Activated CD8-positive, alpha-beta T cell treated with anti-CD3 and anti-CD28 coated beads for 36 hours (primary cell): ENCODE data around the gene SIM1. TPM values are rescaled to one million over a fixed set of nuclear protein-coding genes. Genes with fewer than 3 reads are reported as not detected.

ENCODE experiments used
- ATAC-seq: fragments of 200-7000 bp; cut with Tn5 transposase; one replicate; pipeline ENCODE4 v1.10.0; 2021; ENCODE audit warnings: mild to moderate bottlenecking, moderate library complexity
- CTCF ChIA-PET: fragments of 350-600 bp; sonication (Branson Sonifier 250); formaldehyde crosslinking; loops from one replicate; lab custom pipeline; 2021; ENCODE audit warnings: antibody characterized with exemption; lab: Charles Lee
- POLR2A ChIA-PET: fragments of 350-600 bp; sonication (Branson Sonifier 250); formaldehyde crosslinking; loops from one replicate; lab custom pipeline; 2021; ENCODE audit warnings: antibody characterized with exemption; lab: Charles Lee
- DNase-seq: peaks from one replicate; pipeline ENCODE4 v3.0.0-alpha.2; 2020
- H3K27ac Mint-ChIP-seq: one replicate; pipeline ENCODE4 v1.8.0; 2021; ENCODE audit warnings: mild to moderate bottlenecking, mixed read lengths
- H3K27me3 Mint-ChIP-seq: one replicate; pipeline ENCODE4 v1.8.0; 2021; ENCODE audit warnings: mixed read lengths
- H3K36me3 Mint-ChIP-seq: one replicate; pipeline ENCODE4 v1.8.0; 2021; ENCODE audit warnings: low read depth, mixed read lengths
- H3K4me1 Mint-ChIP-seq: one replicate; pipeline ENCODE4 v1.8.0; 2021; ENCODE audit warnings: low read depth, mixed read lengths
- H3K4me3 Mint-ChIP-seq: one replicate; pipeline ENCODE4 v1.8.0; 2021; ENCODE audit warnings: mild to moderate bottlenecking, moderate library complexity, mixed read lengths
- H3K9me3 Mint-ChIP-seq: one replicate; pipeline ENCODE4 v1.8.0; 2021; ENCODE audit warnings: mixed read lengths
- CTCF ChIP-seq: fragments of 200-600 bp; IDR thresholded peaks from one replicate; pipeline ENCODE4 v1.8.0; 2022; ENCODE audit warnings: antibody characterized with exemption, mild to moderate bottlenecking
- intact Hi-C: fragments of 100-400 bp; cut with micrococcal nuclease; formaldehyde crosslinking; loops from one replicate; pipeline ENCODE4 v1.10.0; 2022
- total RNA-seq, 2 experiments: library from RNA; stranded (reverse); gene quantifications; one replicate each; pipeline ENCODE4 v1.2.3, GENCODE V29; 2021

Gene SIM1
- total RNA-seq, 2 experiments from 2014 or later, result not detected

- H3K36me3 Mint-ChIP-seq, result no peaks in the 10 kb centered on the region
- H3K27ac Mint-ChIP-seq, result no peak overlapping the region
- H3K27me3 Mint-ChIP-seq, result peaks cover 4% of the 10 kb centered on the region
- no peaks in the 10 kb centered on the region for H3K9me3 Mint-ChIP-seq
- ATAC-seq (no peak), DNase-seq (no peak)
- no peak overlapping the region for H3K4me3 Mint-ChIP-seq
- ChIA-PET CTCF (no interaction called here), POLR2A (no interaction called here)
- no peak for TF ChIP-seq CTCF
- intact Hi-C loops, result no loop called here
- no peaks in the 10 kb centered on the region for H3K4me1 Mint-ChIP-seq
Observed at GRCh38 chr6:100379386-100379785, 85.3 kb downstream of the SIM1 start.

- DNase-seq (no peak), ATAC-seq (no peak)
- intact Hi-C loops, result no loop called here
- no peak for TF ChIP-seq CTCF
- ChIA-PET CTCF (no interaction called here), POLR2A (no interaction called here)
- H3K27ac Mint-ChIP-seq, result no peak overlapping the region
- H3K4me1 Mint-ChIP-seq, result no peaks in the 10 kb centered on the region
- H3K4me3 Mint-ChIP-seq, result no peak overlapping the region
- no peaks in the 10 kb centered on the region for H3K36me3 Mint-ChIP-seq
- H3K27me3 Mint-ChIP-seq, result peaks cover 4% of the 10 kb centered on the region
- H3K9me3 Mint-ChIP-seq, result no peaks in the 10 kb centered on the region
Observed at GRCh38 chr6:100378576-100378975, 86.1 kb downstream of the SIM1 start.

GRCh38 chr6:100376103-100376502 is 88.6 kb downstream of the SIM1 start:
- no peaks in the 10 kb centered on the region for H3K9me3 Mint-ChIP-seq
- ChIA-PET POLR2A (no interaction called here), CTCF (no interaction called here)
- intact Hi-C loops, result no loop called here
- no peaks in the 10 kb centered on the region for H3K36me3 Mint-ChIP-seq
- H3K27ac Mint-ChIP-seq, result no peak overlapping the region
- DNase-seq (no peak), ATAC-seq (no peak)
- TF ChIP-seq CTCF, result no peak
- no peaks in the 10 kb centered on the region for H3K4me1 Mint-ChIP-seq
- peaks cover 6% of the 10 kb centered on the region for H3K27me3 Mint-ChIP-seq
- H3K4me3 Mint-ChIP-seq, result no peak overlapping the region

GRCh38 chr6:100372326-100373091 is 92.2 kb downstream of the SIM1 start:
- H3K27me3 Mint-ChIP-seq, result peaks cover 6% of the 10 kb centered on the region
- DNase-seq (no peak), ATAC-seq (no peak)
- H3K36me3 Mint-ChIP-seq, result no peaks in the 10 kb centered on the region
- ChIA-PET CTCF (interaction anchor here (0.9 to 1.3 kb wide), 2 partner anchors 9 kb away, joined by 3 to 4 read pairs; no protein-coding TSS in a partner anchor), POLR2A (no interaction called here)
- H3K9me3 Mint-ChIP-seq, result no peaks in the 10 kb centered on the region
- no peaks in the 10 kb centered on the region for H3K4me1 Mint-ChIP-seq
- TF ChIP-seq CTCF, result no peak
- H3K4me3 Mint-ChIP-seq, result no peak overlapping the region
- no peak overlapping the region for H3K27ac Mint-ChIP-seq
- intact Hi-C loops, result no loop called here

GRCh38 chr6:100371591-100371990 is 93.1 kb downstream of the SIM1 start:
- H3K36me3 Mint-ChIP-seq, result no peaks in the 10 kb centered on the region
- ATAC-seq (no peak), DNase-seq (no peak)
- H3K27ac Mint-ChIP-seq, result no peak overlapping the region
- intact Hi-C loops, result no loop called here
- H3K27me3 Mint-ChIP-seq, result peaks cover 4% of the 10 kb centered on the region
- no peaks in the 10 kb centered on the region for H3K9me3 Mint-ChIP-seq
- CTCF ChIA-PET, result no interaction called here
- no peak overlapping the region for H3K4me3 Mint-ChIP-seq
- no peak for TF ChIP-seq CTCF
- H3K4me1 Mint-ChIP-seq, result no peaks in the 10 kb centered on the region
- POLR2A ChIA-PET, result no interaction called here
